CD4-positive, CD25-positive, alpha-beta regulatory T cell (primary cell): ENCODE results near the gene CLIP4. TPM values are rescaled to one million over a fixed set of nuclear protein-coding genes. Genes with fewer than 3 reads are reported as not detected.

Experiments
- ATAC-seq, 2 donors: fragments of 150-1000 bp; cut with Tn5 transposase; one replicate each; pipeline ENCODE4 v1.10.0; 2021; ENCODE audit warnings: low read depth in 2 of 2, moderate number of reproducible peaks in 2 of 2, moderate library complexity in 1 of 2
- DNase-seq, 3 donors: peaks; one replicate each; pipeline versions ENCODE4 v3.0.0 to v3.0.0-alpha.2; 2012 to 2022; ENCODE audit warnings: mixed read lengths in 1 of 3
- H3K27ac ChIP-seq: one replicate; pipeline ENCODE4 v1.7.0; 2013; ENCODE audit warnings: mild to moderate bottlenecking, low read length; ENCODE audit not compliant: insufficient read depth, poor library complexity, severe bottlenecking
- H3K27me3 ChIP-seq: one replicate; pipeline ENCODE4 v1.7.0; 2013; ENCODE audit warnings: low read length; ENCODE audit not compliant: control insufficient read depth, insufficient read depth
- H3K36me3 ChIP-seq: one replicate; pipeline ENCODE4 v1.7.0; 2013; ENCODE audit warnings: mild to moderate bottlenecking, low read length, moderate library complexity; ENCODE audit not compliant: control insufficient read depth, insufficient read depth
- H3K4me1 ChIP-seq: 2 replicates; pipeline ENCODE4 v1.7.0; 2013; ENCODE audit warnings: mild to moderate bottlenecking, low read length; ENCODE audit not compliant: insufficient read depth, control insufficient read depth, poor library complexity, severe bottlenecking
- H3K4me3 ChIP-seq: one replicate; pipeline ENCODE4 v1.7.0; 2013; ENCODE audit warnings: low read depth, mild to moderate bottlenecking, low read length, moderate library complexity
- H3K9me3 ChIP-seq, 2 experiments: 1 replicate in 1 of 2; 2 replicates in 1 of 2; pipeline ENCODE4 v1.7.0; 2013; ENCODE audit warnings: low read length in 2 of 2, mild to moderate bottlenecking in 1 of 2, moderate library complexity in 1 of 2; ENCODE audit not compliant: control insufficient read depth in 2 of 2
- H3K27ac Mint-ChIP-seq, 3 donors: one replicate each; pipeline ENCODE4 v1.8.0; 2020 to 2022; ENCODE audit warnings: mild to moderate bottlenecking in 3 of 3, mixed read lengths in 3 of 3, moderate library complexity in 2 of 3
- H3K27me3 Mint-ChIP-seq: one replicate; pipeline ENCODE4 v1.8.0; 2022; ENCODE audit warnings: mild to moderate bottlenecking, mixed read lengths
- H3K36me3 Mint-ChIP-seq: one replicate; pipeline ENCODE4 v1.8.0; 2020; ENCODE audit warnings: mixed read lengths
- H3K4me1 Mint-ChIP-seq, 4 donors: one replicate each; pipeline ENCODE4 v1.8.0; 2020 to 2022; ENCODE audit warnings: mixed read lengths in 4 of 4, mild to moderate bottlenecking in 1 of 4
- H3K4me3 Mint-ChIP-seq, 4 donors: one replicate each; pipeline ENCODE4 v1.8.0; 2020 to 2022; ENCODE audit warnings: mild to moderate bottlenecking in 4 of 4, mixed read lengths in 4 of 4, moderate library complexity in 3 of 4
- H3K9me3 Mint-ChIP-seq, 7 donors: one replicate each; pipeline ENCODE4 v1.8.0; 2020 to 2022; ENCODE audit warnings: mixed read lengths in 7 of 7, mild to moderate bottlenecking in 3 of 7, moderate library complexity in 2 of 7
- polyA plus RNA-seq, 4 donors: library from polyadenylated mRNA; unstranded; fragments of 300-500 nt; fragmentation: Illumina TruSeq; gene quantifications; one replicate each; pipeline ENCODE4 v1.2.3, GENCODE V29; 2021
- total RNA-seq: library from RNA; stranded (reverse); gene quantifications from one replicate; pipeline ENCODE4 v1.2.3, GENCODE V29; 2022

The CLIP4 gene
- total and polyA plus RNA-seq, 5 donors from 2014 or later, result 13.5 to 37.7 (median 17.3) TPM

DNA sequence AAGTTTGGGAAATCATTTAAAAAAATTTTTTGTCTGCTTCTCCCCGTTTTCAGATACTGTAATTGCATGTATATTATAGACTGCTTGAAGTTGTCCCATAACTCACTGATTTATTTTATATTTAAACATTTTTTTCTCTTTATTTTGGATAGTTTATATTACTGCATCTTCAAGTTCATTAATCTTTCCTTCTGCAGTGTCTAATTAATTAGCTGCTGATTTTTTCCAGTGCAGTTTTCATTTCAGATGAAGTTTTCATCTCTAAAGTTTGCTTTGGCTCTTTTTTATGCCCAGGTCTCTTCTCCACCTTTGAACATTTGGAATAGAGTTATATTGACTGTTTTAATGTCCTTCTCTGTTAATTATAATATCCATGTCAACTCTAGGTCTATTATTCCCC is 9.3 kb downstream of the CLIP4 start:
- Mint-ChIP-seq H3K36me3 (peaks cover 52% of the 10 kb centered on the region), H3K4me1 (peaks cover 17 to 39% (median 32%) of the 10 kb centered on the region in 4 donors), H3K9me3 (peaks cover 3 to 14% (median 5%) of the 10 kb centered on the region in 7 donors), H3K4me3 (no peak overlapping the region), H3K27ac (peak overlapping the region in 1 of 3 donors; percentile 69), H3K27me3 (no peaks in the 10 kb centered on the region)
- DNase-seq (no peak), ATAC-seq (no peak)
- H3K36me3 ChIP-seq, result peaks cover 35% of the 10 kb centered on the region
- no peaks in the 10 kb centered on the region for H3K27me3 ChIP-seq
- no peak overlapping the region for H3K27ac ChIP-seq
- H3K9me3 ChIP-seq, result peaks cover 15% of the 10 kb centered on the region in 2 experiments
- no peak overlapping the region for H3K4me3 ChIP-seq
- no peaks in the 10 kb centered on the region for H3K4me1 ChIP-seq

DNA sequence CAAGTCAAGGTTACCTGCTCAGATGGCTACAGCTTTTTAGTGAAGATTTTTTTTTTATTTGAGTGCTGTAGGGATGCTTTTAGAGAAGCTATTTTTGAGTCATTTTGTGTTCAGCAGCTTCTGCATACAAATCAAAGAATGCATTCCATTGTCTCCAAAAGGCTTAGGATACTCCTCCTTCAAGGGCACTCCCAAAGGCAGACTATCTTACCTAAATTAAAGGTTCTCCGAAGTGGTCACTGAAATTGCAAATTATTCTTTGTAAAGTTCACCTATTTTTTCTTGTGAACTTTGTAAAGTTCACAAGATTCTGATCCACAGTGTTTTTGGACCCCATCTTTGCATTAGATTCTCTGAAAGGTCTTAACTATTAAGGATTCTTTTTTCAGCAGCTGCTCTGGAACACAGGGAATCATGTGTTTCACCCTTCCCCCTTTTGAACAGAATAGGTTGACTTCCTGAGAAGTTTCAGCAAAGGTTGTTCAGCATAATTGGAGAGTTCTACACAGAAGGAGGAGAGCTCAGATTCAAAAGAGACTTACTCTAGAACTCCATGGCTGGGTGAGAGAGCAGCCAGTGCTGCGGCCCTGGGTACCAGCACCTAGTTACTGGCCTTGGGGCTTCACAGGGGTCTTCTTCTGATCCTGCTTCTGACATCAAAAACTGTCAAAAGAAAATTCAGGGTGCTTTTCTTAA is 14.5 kb downstream of the CLIP4 start:
- peaks cover 52% of the 10 kb centered on the region for H3K36me3 Mint-ChIP-seq
- H3K4me3 Mint-ChIP-seq, result no peak overlapping the region
- Histone ChIP-seq H3K36me3 (peaks cover 43% of the 10 kb centered on the region), H3K4me3 (no peak overlapping the region), H3K27me3 (no peaks in the 10 kb centered on the region), H3K9me3 (peaks cover 0 to 2% of the 10 kb centered on the region in 2 experiments), H3K27ac (no peak overlapping the region), H3K4me1 (peaks cover 3% of the 10 kb centered on the region)
- H3K4me1 Mint-ChIP-seq, result peaks cover 17 to 30% (median 27%) of the 10 kb centered on the region in 4 donors
- H3K9me3 Mint-ChIP-seq, result peaks cover 0 to 3% (median 0%) of the 10 kb centered on the region in 7 donors
- no peak for ATAC-seq
- H3K27me3 Mint-ChIP-seq, result no peaks in the 10 kb centered on the region
- peak in 1 of 3 donors; percentile 16 for DNase-seq
- peak overlapping the region in 2 of 3 donors; percentile 14 to 83 for H3K27ac Mint-ChIP-seq

DNA sequence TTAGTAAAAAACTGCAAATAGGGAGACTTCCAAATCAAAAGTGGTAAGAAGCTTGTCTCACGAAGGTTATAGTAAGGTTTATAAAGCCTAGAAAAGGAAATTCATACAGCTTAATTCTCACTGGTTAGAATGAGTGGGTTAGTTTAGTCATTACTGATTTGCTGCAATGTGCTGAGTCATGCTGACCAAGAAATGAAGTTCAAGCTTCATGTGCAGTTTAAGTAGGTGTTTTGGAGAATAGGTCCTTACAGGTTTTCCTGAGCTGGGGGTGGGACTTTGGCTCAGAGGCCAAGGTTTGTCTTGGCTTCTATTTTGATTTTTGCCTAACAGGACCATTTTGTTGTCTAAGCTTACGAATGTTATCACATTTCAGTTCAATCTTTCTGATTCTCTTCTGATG is 15.1 kb downstream of the CLIP4 start:
- peaks cover 17 to 30% (median 27%) of the 10 kb centered on the region in 4 donors for H3K4me1 Mint-ChIP-seq
- Histone ChIP-seq H3K9me3 (no peaks in the 10 kb centered on the region), H3K27ac (no peak overlapping the region), H3K4me1 (peaks cover 3% of the 10 kb centered on the region), H3K36me3 (peaks cover 37% of the 10 kb centered on the region), H3K27me3 (no peaks in the 10 kb centered on the region), H3K4me3 (no peak overlapping the region)
- H3K4me3 Mint-ChIP-seq, result no peak overlapping the region
- H3K9me3 Mint-ChIP-seq, result peaks cover 0 to 2% (median 0%) of the 10 kb centered on the region in 7 donors
- H3K27ac Mint-ChIP-seq, result peak overlapping the region in 1 of 3 donors; percentile 83
- DNase-seq (peak in 1 of 3 donors; percentile 80), ATAC-seq (no peak)
- no peaks in the 10 kb centered on the region for H3K27me3 Mint-ChIP-seq
- H3K36me3 Mint-ChIP-seq, result peaks cover 49% of the 10 kb centered on the region

DNA sequence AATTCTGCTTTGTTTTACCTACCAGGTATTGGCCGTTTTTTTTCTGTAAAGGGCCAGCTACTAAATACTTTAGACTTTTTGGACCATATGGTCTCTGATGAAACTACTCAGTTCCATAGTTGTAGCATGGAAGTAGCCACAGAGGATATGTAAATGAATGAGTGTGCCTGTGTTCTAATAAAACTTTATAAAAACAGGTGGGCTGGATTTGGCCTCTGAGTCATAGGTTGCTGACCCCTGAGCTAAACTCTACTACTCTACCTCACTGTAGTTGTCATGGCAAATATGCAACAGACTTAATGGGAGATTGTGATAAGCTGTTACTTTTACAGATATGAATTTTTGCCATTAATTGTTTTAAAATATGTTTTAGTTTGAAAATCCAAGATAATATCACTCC is 19.7 kb downstream of the CLIP4 start:
- peaks cover 2% of the 10 kb centered on the region for H3K4me1 ChIP-seq
- H3K27me3 ChIP-seq, result no peaks in the 10 kb centered on the region
- peaks cover 0 to 6% (median 3%) of the 10 kb centered on the region in 7 donors for H3K9me3 Mint-ChIP-seq
- H3K27ac ChIP-seq, result no peak overlapping the region
- H3K4me3 ChIP-seq, result no peak overlapping the region
- no peaks in the 10 kb centered on the region for H3K9me3 ChIP-seq
- no peak overlapping the region for H3K27ac Mint-ChIP-seq
- H3K4me1 Mint-ChIP-seq, result peaks cover 18 to 35% (median 19%) of the 10 kb centered on the region in 4 donors
- DNase-seq (no peak), ATAC-seq (no peak)
- H3K4me3 Mint-ChIP-seq, result no peak overlapping the region
- H3K36me3 ChIP-seq, result peaks cover 31% of the 10 kb centered on the region
- peaks cover 68% of the 10 kb centered on the region for H3K36me3 Mint-ChIP-seq
- H3K27me3 Mint-ChIP-seq, result no peaks in the 10 kb centered on the region

DNA sequence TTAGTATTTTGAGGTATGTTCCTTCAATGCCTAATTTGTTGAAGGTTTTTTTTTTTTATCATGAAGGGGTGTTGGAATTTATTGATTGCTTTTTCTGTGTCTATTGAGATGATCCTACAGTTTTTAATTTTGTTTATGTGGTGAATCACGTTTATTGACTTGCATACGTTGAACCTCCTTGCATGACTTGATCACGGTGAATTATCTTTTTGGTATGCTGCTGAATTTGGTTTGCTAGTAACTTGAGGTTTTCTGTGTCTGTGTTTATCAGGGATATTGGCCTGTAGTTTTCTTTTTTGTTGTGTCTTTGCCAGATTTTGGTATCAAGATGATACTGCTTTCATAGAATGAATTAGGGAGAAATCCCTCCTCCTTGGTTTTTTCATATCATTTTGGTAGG is 23.9 kb downstream of the CLIP4 start:
- Mint-ChIP-seq H3K27me3 (no peaks in the 10 kb centered on the region), H3K4me1 (peaks cover 22 to 41% (median 30%) of the 10 kb centered on the region in 4 donors), H3K4me3 (peak overlapping the region in 1 of 4 donors; percentile 45), H3K27ac (peak overlapping the region in 2 of 3 donors; percentile 8 to 21), H3K9me3 (peaks cover 0 to 10% (median 4%) of the 10 kb centered on the region in 7 donors), H3K36me3 (peaks cover 67% of the 10 kb centered on the region)
- Histone ChIP-seq H3K36me3 (peaks cover 16% of the 10 kb centered on the region), H3K4me3 (no peak overlapping the region), H3K9me3 (no peaks in the 10 kb centered on the region), H3K27me3 (no peaks in the 10 kb centered on the region), H3K4me1 (no peaks in the 10 kb centered on the region), H3K27ac (no peak overlapping the region)
- no peak for DNase-seq
- ATAC-seq, result no peak

DNA sequence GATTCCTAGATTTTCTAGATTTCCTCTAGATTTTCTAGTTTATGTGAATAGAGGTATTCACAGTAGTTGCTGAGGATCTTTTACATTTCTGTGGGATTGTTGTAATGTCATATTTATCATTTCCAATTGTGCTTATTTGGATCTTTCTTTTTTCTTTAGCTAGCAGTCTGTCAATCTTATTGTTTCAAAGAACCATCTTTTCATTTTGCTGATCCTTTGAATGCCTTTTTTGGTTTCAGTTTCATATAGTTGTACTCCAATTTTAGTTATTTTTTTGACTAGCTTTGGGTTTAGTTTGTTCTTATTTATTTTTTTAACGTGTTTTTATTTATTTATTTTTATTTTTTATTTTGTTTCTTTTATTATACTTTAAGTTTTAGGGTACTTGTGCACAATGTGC is 24.5 kb downstream of the CLIP4 start:
- Mint-ChIP-seq H3K4me1 (peaks cover 20 to 41% (median 30%) of the 10 kb centered on the region in 4 donors), H3K4me3 (no peak overlapping the region), H3K27me3 (no peaks in the 10 kb centered on the region), H3K9me3 (peaks cover 0 to 10% (median 4%) of the 10 kb centered on the region in 7 donors), H3K27ac (peak overlapping the region in 1 of 3 donors; percentile 21), H3K36me3 (peaks cover 62% of the 10 kb centered on the region)
- Histone ChIP-seq H3K27me3 (no peaks in the 10 kb centered on the region), H3K27ac (no peak overlapping the region), H3K36me3 (peaks cover 21% of the 10 kb centered on the region), H3K9me3 (no peaks in the 10 kb centered on the region), H3K4me1 (no peaks in the 10 kb centered on the region), H3K4me3 (no peak overlapping the region)
- ATAC-seq (no peak), DNase-seq (peak in 1 of 3 donors; percentile 40)

DNA sequence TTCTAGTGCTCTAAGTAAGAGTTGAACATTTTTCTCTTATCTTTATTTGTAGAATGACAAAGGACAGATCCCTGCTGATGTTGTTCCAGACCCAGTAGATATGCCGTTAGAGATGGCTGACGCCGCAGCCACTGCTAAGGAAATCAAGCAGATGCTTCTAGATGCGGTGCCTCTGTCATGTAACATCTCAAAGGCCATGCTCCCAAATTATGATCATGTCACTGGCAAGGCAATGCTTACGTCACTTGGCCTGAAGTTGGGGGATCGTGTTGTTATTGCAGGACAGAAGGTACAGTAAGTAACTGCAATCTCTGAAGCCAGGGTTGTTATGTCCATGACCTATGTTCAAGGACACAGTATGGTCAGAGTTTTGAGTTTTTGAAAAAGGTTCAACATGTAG is 28.4 kb downstream of the CLIP4 start:
- Mint-ChIP-seq H3K4me1 (peaks cover 15 to 27% (median 23%) of the 10 kb centered on the region in 4 donors), H3K36me3 (peaks cover 47% of the 10 kb centered on the region), H3K4me3 (no peak overlapping the region), H3K9me3 (peaks cover 0 to 10% (median 2%) of the 10 kb centered on the region in 7 donors), H3K27me3 (no peaks in the 10 kb centered on the region), H3K27ac (no peak overlapping the region)
- Histone ChIP-seq H3K27me3 (no peaks in the 10 kb centered on the region), H3K4me1 (no peaks in the 10 kb centered on the region), H3K9me3 (no peaks in the 10 kb centered on the region), H3K27ac (no peak overlapping the region), H3K36me3 (peaks cover 41% of the 10 kb centered on the region), H3K4me3 (no peak overlapping the region)
- DNase-seq (no peak), ATAC-seq (no peak)

DNA sequence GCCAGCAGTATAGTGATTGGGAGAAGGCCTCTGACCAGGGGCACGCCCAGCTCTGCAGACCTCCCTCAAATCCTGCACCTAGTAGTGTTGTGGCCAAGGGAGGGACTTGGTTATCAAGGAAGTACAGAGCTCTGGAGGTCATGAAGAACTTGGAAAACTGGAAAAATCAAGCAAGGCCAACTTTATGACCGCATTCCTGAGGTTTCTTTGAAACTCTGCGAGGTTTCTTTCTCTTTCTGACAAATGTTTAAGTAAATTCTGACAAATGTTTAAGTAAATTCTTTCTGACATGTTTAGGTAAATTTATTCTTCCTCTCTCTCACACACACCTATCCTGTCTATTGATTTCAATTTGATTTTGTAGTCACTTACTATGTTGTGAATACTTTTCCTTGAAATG is 31.0 kb downstream of the CLIP4 start:
- Mint-ChIP-seq H3K27me3 (no peaks in the 10 kb centered on the region), H3K27ac (peak overlapping the region in 1 of 3 donors; percentile 72), H3K4me3 (no peak overlapping the region), H3K4me1 (peaks cover 3 to 8% (median 7%) of the 10 kb centered on the region in 4 donors), H3K9me3 (peaks cover 0 to 1% (median 0%) of the 10 kb centered on the region in 7 donors), H3K36me3 (peaks cover 26% of the 10 kb centered on the region)
- H3K4me3 ChIP-seq, result no peak overlapping the region
- H3K9me3 ChIP-seq, result no peaks in the 10 kb centered on the region
- no peak for ATAC-seq
- H3K27ac ChIP-seq, result no peak overlapping the region
- H3K4me1 ChIP-seq, result no peaks in the 10 kb centered on the region
- DNase-seq, result no peak
- no peaks in the 10 kb centered on the region for H3K27me3 ChIP-seq
- H3K36me3 ChIP-seq, result peaks cover 41% of the 10 kb centered on the region
